Omental fat pad (tissue), 4 donors: ENCODE measurements around the gene PCSK9. TPM values are rescaled to one million over a fixed set of nuclear protein-coding genes. Genes with fewer than 3 reads are reported as not detected.

Source experiments
- ATAC-seq: fragments of 150-250 bp; one replicate; pipeline ENCODE4 v1.9.1; 2016; ENCODE audit warnings: mild to moderate bottlenecking, moderate library complexity; ENCODE audit not compliant: low FRiP score
- DNase-seq: peaks from one replicate; pipeline ENCODE4 v3.0.0-alpha.2; 2019; ENCODE audit warnings: low spot score
- CTCF ChIP-seq, 3 donors: fragments of 450-650 bp; IDR thresholded peaks; one replicate each; pipeline ENCODE4 v1.5.1; 2016 to 2017; ENCODE audit warnings: antibody characterized with exemption in 3 of 3, mild to moderate bottlenecking in 3 of 3, moderate library complexity in 2 of 3
- total RNA-seq, 4 donors: library from RNA; depleted of rRNA; stranded (reverse); fragments of >200 nt; gene quantifications; one replicate each; pipeline ENCODE4 v1.1.0, GENCODE V29; 2016

PCSK9 gene
- total RNA-seq, 4 donors from 2014 or later = 0.56 to 0.95 (median 0.80) TPM

- DNase-seq = no peak
These were observed 35.1 kb downstream of the PCSK9 start for GRCh38 chr1:55074455-55074854.

GRCh38 chr1:55076356-55076755, 37.0 kb downstream of the PCSK9 start:
- TF ChIP-seq CTCF (IDR thresholded peaks at IDR 0.05) = no peak
- no peak for ATAC-seq
- DNase-seq = no peak

More at GRCh38 chr1:55074455-55074854, 35.1 kb downstream of the PCSK9 start:
- no peak for ATAC-seq
- no peak for TF ChIP-seq CTCF (IDR thresholded peaks at IDR 0.05)

GRCh38 chr1:55078470-55078869, 39.1 kb downstream of the PCSK9 start:
- DNase-seq = no peak
- no peak for TF ChIP-seq CTCF (IDR thresholded peaks at IDR 0.05)
- ATAC-seq = no peak

GRCh38 chr1:55079651-55080050, 40.3 kb downstream of the PCSK9 start:
- DNase-seq (no peak), ATAC-seq (no peak)

GRCh38 chr1:55081188-55081904, 42.0 kb downstream of the PCSK9 start:
- no peak for TF ChIP-seq CTCF (IDR thresholded peaks at IDR 0.05)
- ATAC-seq = peak; percentile 80
- no peak for DNase-seq

More at GRCh38 chr1:55079651-55080050, 40.3 kb downstream of the PCSK9 start:
- no peak for TF ChIP-seq CTCF (IDR thresholded peaks at IDR 0.05)

- TF ChIP-seq CTCF (IDR thresholded peaks at IDR 0.05) = no peak
- DNase-seq (no peak), ATAC-seq (no peak)
These were observed 42.6 kb downstream of the PCSK9 start for GRCh38 chr1:55081905-55082296.

- no peak for TF ChIP-seq CTCF (IDR thresholded peaks at IDR 0.05)
- DNase-seq = no peak
- no peak for ATAC-seq
These were observed 44.9 kb downstream of the PCSK9 start for GRCh38 chr1:55084257-55084656.
